ENCODE data around the gene GJB3. TPM values are rescaled to one million over a fixed set of nuclear protein-coding genes. Genes with fewer than 3 reads are reported as not detected.

The GJB3 gene
- total and polyA plus RNA-seq, 9 of the 15 experiments (the other 6 are each of a cell fraction or from before 2014, with no cell fraction given) = not detected

DNA sequence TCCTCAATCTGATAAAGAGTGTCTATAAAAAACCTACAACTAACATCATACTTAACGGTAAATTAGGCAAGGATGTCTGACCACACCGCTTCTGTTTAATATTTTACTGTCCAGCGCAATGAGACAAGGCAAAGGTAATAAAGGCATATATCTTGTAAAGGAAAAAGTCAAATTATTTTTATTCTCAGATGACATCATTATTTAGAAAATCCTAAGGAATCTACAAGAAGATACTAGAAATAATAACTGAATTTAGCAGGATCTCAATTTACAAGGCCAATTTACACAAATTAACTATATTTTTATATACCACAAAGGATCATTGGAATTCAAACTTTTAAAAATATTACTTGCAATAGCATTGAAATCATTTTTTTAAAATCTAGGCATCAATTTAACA, 41.2 kb downstream of the GJB3 start:
- no peaks in the 10 kb centered on the region for H3K36me3 ChIP-seq (ENCODE audit: control insufficient read depth, insufficient read depth, low read length)
- ChIA-PET CTCF (ENCODE audit: low intra/inter-chr PET ratio) (no interaction called here), POLR2A (no interaction called here)
- no peaks in the 10 kb centered on the region for H4K20me1 ChIP-seq (replicated peaks; ENCODE audit: control insufficient read depth, insufficient read depth, low read length)
- no peaks in the 10 kb centered on the region for H3K9me3 ChIP-seq (replicated peaks; ENCODE audit: control insufficient read depth, insufficient read depth, low read depth, low read length)
- in situ Hi-C loops (cut with MboI) (no loop called here), intact Hi-C loops (cut with micrococcal nuclease) (no loop called here)
- no peaks in the 10 kb centered on the region for H3K9me1 ChIP-seq (ENCODE audit: control insufficient read depth, insufficient read depth, low read length)
- no peak overlapping the region for H3K27ac ChIP-seq (ENCODE audit: extremely low read depth, low read depth, low read length)
- FAIRE-seq = no peak
- ATAC-seq = no peak
- H3K4me2 ChIP-seq (ENCODE audit: insufficient read depth, low read length) = no peak overlapping the region
- 35% methylated on average over 3 of the region's 3 CpGs for WGBS (ENCODE audit: insufficient coverage, low coverage, missing lambda C conversion rate)
- peaks cover 0 to 7% of the 10 kb centered on the region in 2 experiments; a peak in 2 of 5 replicates for H3K4me1 ChIP-seq (replicated peaks in 1 of 2; ENCODE audit: control insufficient read depth in 2 of 2, insufficient read depth in 2 of 2, low read length in 2 of 2)
- H3K4me3 ChIP-seq = no peak overlapping the region
- no peak overlapping the region for H3K9ac ChIP-seq (ENCODE audit: insufficient read depth in 1 of 2, low read depth in 2 of 2, low read length in 2 of 2)
- H3K79me2 ChIP-seq (ENCODE audit: control insufficient read depth, insufficient read depth, low read length) = no peaks in the 10 kb centered on the region
- no peak for DNase-seq (ENCODE audit: extremely low read depth in 1 of 4, low spot score in 3 of 4)
- TF ChIP-seq MAFK (IDR thresholded peaks at IDR 0.05; ENCODE audit: low read length) = no peak
- TF ChIP-seq ZBED1 (IDR thresholded peaks at IDR 0.05) = no peak
- TF ChIP-seq ILF3 (IDR thresholded peaks at IDR 0.05; ENCODE audit: borderline replicate concordance) = no peak
- no peak for TF ChIP-seq MXI1 (IDR thresholded peaks at IDR 0.05; ENCODE audit: low read depth, low read length)
- TF ChIP-seq CC2D1A (IDR thresholded peaks at IDR 0.05) = no peak
- no peak for TF ChIP-seq WHSC1 (IDR thresholded peaks at IDR 0.05; ENCODE audit: low read length)
- TF ChIP-seq ZNF3 (CRISPR knock-in tag; IDR thresholded peaks at IDR 0.05) = no peak
- TF ChIP-seq DDX20 (tag; IDR thresholded peaks at IDR 0.05; ENCODE audit: low read depth) = no peak
- TF ChIP-seq EHMT2 (IDR thresholded peaks at IDR 0.05) = no peak
- no peak for TF ChIP-seq SMARCC2 (IDR thresholded peaks at IDR 0.05; ENCODE audit: low read depth)
- TF ChIP-seq, protein P1, sequence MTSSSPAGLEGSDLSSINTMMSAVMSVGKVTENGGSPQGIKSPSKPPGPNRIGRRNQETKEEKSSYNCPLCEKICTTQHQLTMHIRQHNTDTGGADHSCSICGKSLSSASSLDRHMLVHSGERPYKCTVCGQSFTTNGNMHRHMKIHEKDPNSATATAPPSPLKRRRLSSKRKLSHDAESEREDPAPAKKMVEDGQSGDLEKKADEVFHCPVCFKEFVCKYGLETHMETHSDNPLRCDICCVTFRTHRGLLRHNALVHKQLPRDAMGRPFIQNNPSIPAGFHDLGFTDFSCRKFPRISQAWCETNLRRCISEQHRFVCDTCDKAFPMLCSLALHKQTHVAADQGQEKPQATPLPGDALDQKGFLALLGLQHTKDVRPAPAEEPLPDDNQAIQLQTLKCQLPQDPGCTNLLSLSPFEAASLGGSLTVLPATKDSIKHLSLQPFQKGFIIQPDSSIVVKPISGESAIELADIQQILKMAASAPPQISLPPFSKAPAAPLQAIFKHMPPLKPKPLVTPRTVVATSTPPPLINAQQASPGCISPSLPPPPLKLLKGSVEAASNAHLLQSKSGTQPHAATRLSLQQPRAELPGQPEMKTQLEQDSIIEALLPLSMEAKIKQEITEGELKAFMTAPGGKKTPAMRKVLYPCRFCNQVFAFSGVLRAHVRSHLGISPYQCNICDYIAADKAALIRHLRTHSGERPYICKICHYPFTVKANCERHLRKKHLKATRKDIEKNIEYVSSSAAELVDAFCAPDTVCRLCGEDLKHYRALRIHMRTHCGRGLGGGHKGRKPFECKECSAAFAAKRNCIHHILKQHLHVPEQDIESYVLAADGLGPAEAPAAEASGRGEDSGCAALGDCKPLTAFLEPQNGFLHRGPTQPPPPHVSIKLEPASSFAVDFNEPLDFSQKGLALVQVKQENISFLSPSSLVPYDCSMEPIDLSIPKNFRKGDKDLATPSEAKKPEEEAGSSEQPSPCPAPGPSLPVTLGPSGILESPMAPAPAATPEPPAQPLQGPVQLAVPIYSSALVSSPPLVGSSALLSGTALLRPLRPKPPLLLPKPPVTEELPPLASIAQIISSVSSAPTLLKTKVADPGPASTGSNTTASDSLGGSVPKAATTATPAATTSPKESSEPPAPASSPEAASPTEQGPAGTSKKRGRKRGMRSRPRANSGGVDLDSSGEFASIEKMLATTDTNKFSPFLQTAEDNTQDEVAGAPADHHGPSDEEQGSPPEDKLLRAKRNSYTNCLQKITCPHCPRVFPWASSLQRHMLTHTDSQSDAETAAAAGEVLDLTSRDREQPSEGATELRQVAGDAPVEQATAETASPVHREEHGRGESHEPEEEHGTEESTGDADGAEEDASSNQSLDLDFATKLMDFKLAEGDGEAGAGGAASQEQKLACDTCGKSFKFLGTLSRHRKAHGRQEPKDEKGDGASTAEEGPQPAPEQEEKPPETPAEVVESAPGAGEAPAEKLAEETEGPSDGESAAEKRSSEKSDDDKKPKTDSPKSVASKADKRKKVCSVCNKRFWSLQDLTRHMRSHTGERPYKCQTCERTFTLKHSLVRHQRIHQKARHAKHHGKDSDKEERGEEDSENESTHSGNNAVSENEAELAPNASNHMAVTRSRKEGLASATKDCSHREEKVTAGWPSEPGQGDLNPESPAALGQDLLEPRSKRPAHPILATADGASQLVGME (CRISPR knock-in tag; IDR thresholded peaks at IDR 0.05) = no peak
- no peak overlapping the region for H2AFZ ChIP-seq (ENCODE audit: low read depth, low read length)
- peaks cover 0 to 4% of the 10 kb centered on the region in 2 experiments; a peak in 3 of 5 replicates for H3K27me3 ChIP-seq (ENCODE audit: control insufficient read depth in 2 of 2, insufficient read depth in 2 of 2, low read length in 2 of 2)
- no TSS peak for BruUV-seq (replicated peaks)

Measured in K562 (cell line).